Superior temporal gyrus (tissue), 1 donor: ENCODE results near the gene AKAP11.
A peak's percentile ranks its signal among the peaks of the same experiment; 100 is the strongest.

Source experiments
- DNase-seq: peaks from one replicate; pipeline ENCODE4 v3.0.0-alpha.2; 2016; ENCODE audit errors: extremely low spot score

AKAP11 gene

DNA sequence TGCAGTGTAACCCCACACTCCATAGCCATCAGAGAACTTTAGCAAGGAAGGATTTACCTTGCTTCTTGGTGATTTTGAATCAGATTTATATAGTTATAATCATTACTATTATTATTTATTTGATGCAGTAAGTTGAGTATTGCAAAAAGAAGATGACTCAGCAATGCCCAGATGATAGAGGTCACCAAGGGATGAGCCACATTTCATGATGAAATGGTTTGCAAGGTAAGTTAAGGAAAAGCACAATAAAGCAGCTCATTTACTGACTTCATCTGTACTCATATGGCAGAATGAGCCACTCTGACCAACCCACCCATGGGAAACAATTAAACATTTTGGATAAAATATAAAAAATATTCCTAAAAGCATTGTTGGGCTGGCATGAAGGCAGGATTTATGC lies 59.1 kb downstream of the AKAP11 start:
- no peak for DNase-seq

GRCh38 chr13:42333613-42334328 lies 61.8 kb downstream of the AKAP11 start:
- peak; percentile 20 for DNase-seq

- DNase-seq: no peak
These were observed 62.4 kb downstream of the AKAP11 start for GRCh38 chr13:42334329-42334706.

GRCh38 chr13:42337808-42338600 lies 66.1 kb downstream of the AKAP11 start:
- no peak for DNase-seq

- no peak for DNase-seq
These were observed 73.4 kb downstream of the AKAP11 start for GRCh38 chr13:42345367-42345766.

GRCh38 chr13:42348576-42348975 lies 76.6 kb downstream of the AKAP11 start:
- DNase-seq: no peak

- no peak for DNase-seq
These were observed 78.2 kb downstream of the AKAP11 start for GRCh38 chr13:42350141-42350540.

- DNase-seq: no peak
These were observed 82.5 kb downstream of the AKAP11 start for GRCh38 chr13:42354241-42355091.

- no peak for DNase-seq
These were observed 83.1 kb downstream of the AKAP11 start for GRCh38 chr13:42355092-42355485.

DNA sequence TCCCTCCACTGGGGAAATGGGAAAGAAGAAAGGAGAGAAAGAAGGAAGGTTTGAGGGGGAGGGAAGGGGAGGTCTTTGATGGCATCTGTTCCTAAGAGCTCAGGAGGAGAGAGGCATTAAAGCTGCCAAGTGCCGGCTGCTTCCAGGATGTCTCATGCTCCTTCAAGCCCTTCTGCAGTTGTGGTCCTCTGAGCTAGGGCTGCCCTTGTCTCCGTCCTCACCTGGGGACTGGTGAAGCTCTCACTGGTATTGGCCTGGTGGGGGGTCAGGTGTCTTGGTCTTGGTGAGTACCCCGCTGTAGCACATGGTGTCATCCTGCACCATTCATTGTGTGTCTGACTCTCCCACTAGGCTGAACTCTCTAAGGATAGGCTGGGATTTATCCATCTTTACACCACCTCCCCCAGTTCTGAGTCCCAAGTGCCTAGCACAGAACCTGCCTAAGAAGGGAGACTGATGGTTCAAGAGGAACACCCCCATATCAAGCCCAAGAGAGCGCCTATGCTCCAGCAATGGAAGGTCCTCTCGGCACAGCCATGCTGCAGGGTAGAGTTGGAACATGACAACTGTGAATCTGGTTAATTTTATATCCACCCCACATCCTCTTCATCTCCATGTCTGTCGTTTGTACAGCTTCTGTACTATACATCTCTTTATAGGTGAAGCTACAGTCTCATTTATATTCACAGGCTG lies 83.7 kb downstream of the AKAP11 start:
- DNase-seq: no peak

DNA sequence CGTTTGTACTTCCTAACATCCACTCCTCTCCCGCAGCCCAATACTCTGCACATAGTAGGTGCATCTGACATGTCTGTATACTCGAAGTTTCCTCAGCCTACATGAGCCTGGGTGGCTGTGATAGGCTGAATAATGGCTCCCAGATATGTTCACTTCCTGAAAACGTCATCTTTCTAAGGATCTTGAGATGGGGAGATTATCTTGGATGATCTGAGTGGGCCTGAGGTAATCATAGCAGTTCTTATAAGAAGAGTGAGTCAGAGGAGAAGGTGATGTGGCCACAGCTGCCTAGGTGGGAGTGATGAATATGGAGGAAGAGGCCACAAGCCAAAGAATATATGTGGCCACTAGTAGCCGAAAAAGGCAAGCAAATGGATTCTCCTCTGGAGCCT lies 84.2 kb downstream of the AKAP11 start:
- DNase-seq: no peak

DNA sequence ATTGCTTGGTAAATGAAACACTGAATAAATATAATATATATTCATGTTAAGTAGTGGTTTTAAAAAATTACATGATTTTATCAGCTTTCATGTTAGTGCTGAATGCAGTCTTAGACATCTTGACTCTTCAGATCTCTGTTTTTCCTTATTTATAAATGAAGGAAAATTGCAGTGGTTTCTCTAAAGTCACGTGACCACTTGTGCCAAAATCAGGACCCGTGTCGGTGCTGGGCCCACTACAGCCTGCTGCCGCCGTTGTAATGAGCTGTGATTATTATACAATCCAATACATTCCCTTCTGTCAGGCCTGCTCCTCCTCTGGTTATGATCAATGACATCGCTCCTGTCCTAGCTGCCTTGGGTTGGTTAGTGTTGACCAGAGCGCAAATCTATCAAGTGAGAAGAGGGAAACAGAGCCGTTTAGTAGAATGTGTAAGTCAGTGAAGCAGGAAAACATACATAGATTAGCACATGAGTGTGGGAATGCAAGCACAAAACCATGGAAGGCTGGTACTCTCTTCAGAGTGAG lies 88.2 kb downstream of the AKAP11 start:
- DNase-seq: no peak

DNA sequence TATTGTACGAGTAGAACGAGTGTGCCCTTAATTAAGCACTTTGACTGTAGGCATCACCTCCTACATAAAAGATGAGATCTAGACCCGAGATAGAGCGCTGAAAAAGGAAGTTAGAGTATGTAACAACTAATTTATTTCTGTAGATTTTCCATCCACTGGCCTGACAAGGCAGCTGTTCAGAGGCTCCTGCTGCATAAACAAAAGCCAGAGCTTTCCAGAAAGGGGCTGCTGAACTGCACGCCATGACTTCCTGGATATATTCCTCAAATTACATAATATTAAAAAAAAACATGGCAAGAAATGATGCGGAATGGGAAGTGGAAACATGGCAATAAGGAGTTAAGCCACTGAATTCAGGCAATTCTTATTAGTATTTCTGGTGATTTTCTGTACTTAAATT lies 89.7 kb downstream of the AKAP11 start:
- no peak for DNase-seq

GRCh38 chr13:42363941-42364612 lies 92.1 kb downstream of the AKAP11 start:
- no peak for DNase-seq

DNA sequence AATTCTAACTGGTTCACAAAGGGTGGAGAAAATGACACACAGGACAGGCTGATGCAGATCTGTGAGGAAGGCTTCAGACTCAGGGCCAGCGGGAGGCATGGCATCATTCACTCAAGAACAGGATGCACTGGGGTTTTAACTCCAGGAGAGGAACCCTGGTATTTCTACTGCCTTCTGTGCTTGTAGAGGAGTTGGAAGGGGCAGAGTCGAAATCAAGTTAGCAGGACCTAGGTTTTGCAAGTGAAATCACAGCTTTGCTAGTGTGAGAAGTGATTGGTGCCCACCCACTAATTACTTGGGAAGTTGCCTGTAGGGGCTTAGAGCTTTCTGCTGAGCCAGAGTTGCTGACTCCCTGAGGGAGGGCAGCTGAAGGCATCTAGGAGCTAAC lies 92.7 kb downstream of the AKAP11 start:
- DNase-seq: no peak

DNA sequence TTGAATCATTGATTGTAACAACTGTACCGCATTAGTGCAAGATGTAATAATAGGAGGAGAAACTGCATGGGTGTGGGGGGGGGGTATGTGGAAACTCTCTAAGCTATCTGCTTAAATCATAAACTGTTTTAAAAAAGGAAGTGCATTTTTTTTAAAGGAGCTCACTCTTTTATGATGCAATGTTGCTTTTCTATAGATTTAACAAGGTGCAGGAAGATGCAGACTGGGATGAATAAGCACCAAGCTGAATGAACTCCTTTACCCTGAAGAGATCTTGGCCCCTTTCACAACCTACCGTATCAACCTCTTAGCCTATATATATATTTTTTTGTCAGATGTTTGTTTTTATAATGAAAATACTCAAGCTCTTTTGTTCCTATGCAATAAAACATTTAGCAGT lies 95.9 kb downstream of the AKAP11 start:
- no peak for DNase-seq

- no peak for DNase-seq
These were observed 97.3 kb downstream of the AKAP11 start for GRCh38 chr13:42369071-42369797.

DNA sequence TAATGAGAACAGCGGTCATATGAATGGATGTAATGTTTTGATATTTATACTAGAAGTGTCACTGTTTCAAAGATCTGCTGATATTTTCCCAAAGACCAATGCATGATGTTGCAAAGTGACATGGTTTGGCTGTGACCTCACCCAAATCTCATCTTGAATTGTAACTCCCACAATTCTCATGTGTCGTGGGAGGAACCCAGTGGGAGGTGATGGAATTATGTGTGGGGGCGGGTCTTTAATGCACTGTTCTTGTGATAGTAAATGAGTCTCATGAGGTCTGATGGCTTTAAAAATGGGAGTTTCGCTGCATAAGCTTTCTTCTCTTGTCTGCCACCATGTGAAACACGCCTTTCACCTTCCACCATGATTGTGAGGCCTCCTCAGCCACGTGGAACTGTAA lies 98.3 kb downstream of the AKAP11 start:
- no peak for DNase-seq
